ENCODE data around the gene TBC1D22A.

Gene TBC1D22A

GRCh38 chr22:46855681-46856080 lies 93.2 kb downstream of the TBC1D22A start:
- Histone ChIP-seq H2AFZ (ENCODE audit: low read depth, low read length) (no peak overlapping the region), H3K27me3 (ENCODE audit: insufficient read depth, low read length) (no peaks in the 10 kb centered on the region), H3K36me3 (ENCODE audit: insufficient read depth, low read length) (peaks cover 3% of the 10 kb centered on the region)

GRCh38 chr22:46856661-46857060 lies 94.2 kb downstream of the TBC1D22A start:
- H3K9me3 ChIP-seq (ENCODE audit: low read length) = peaks cover 25% of the 10 kb centered on the region
- no peaks in the 10 kb centered on the region for H3K4me1 ChIP-seq (ENCODE audit: insufficient read depth, low read length)
- no peaks in the 10 kb centered on the region for H3K36me3 ChIP-seq (ENCODE audit: insufficient read depth, low read length)
- no peak overlapping the region for H2AFZ ChIP-seq (ENCODE audit: low read depth, low read length)
- no peaks in the 10 kb centered on the region for H3K27me3 ChIP-seq (ENCODE audit: insufficient read depth, low read length)
- H3K4me3 ChIP-seq (ENCODE audit: low read length) = no peak overlapping the region

More at GRCh38 chr22:46855681-46856080, 93.2 kb downstream of the TBC1D22A start:
- Histone ChIP-seq H3K9me3 (ENCODE audit: low read length) (peaks cover 24% of the 10 kb centered on the region), H3K4me1 (ENCODE audit: insufficient read depth, low read length) (no peaks in the 10 kb centered on the region), H3K4me3 (ENCODE audit: low read length) (no peak overlapping the region)

GRCh38 chr22:46857142-46857884 lies 94.9 kb downstream of the TBC1D22A start:
- Histone ChIP-seq H3K4me1 (ENCODE audit: insufficient read depth, low read length) (no peaks in the 10 kb centered on the region), H3K36me3 (ENCODE audit: insufficient read depth, low read length) (no peaks in the 10 kb centered on the region)

GRCh38 chr22:46857885-46858143 lies 95.4 kb downstream of the TBC1D22A start:
- Histone ChIP-seq H3K4me3 (ENCODE audit: low read length) (no peak overlapping the region), H3K9me3 (ENCODE audit: low read length) (peaks cover 20% of the 10 kb centered on the region), H3K36me3 (ENCODE audit: insufficient read depth, low read length) (no peaks in the 10 kb centered on the region), H3K27me3 (ENCODE audit: insufficient read depth, low read length) (no peaks in the 10 kb centered on the region), H2AFZ (ENCODE audit: low read depth, low read length) (no peak overlapping the region), H3K4me1 (ENCODE audit: insufficient read depth, low read length) (no peaks in the 10 kb centered on the region)

More at GRCh38 chr22:46857142-46857884, 94.9 kb downstream of the TBC1D22A start:
- Histone ChIP-seq H3K27me3 (ENCODE audit: insufficient read depth, low read length) (no peaks in the 10 kb centered on the region), H2AFZ (ENCODE audit: low read depth, low read length) (no peak overlapping the region), H3K9me3 (ENCODE audit: low read length) (peaks cover 23% of the 10 kb centered on the region), H3K4me3 (ENCODE audit: low read length) (no peak overlapping the region)

DNA sequence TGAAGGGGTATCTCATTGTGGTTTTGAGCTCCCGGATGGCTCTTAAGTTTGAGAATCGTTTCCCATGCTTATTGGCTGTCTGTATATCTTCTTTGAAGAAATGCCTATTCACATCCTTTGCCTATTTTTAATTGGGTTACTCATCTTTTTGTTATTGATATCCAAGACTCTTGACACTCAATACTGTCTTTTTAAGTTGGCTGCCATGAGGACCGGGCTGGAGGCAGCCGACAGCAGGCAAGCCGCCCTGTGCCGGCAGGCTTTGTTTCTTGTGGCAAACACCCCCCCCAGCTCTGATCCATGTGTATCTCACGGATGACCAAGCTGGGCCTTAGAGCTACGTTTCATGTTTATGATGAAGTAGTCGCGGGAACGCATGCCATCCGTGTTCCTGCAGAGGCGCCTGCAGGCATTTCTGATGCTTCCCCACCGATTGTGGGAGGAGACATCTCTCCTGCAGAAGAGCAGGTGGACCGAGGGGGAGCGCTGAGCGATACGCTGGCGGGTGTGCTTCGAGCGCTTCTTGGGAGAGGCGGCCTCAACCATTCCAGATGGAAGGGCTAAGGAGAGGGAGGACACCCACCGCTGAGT lies 95.8 kb downstream of the TBC1D22A start:
- H3K36me3 ChIP-seq (ENCODE audit: insufficient read depth, low read length) = no peaks in the 10 kb centered on the region
- H3K4me1 ChIP-seq (ENCODE audit: insufficient read depth, low read length) = no peaks in the 10 kb centered on the region
- no peak overlapping the region for H2AFZ ChIP-seq (ENCODE audit: low read depth, low read length)
- peaks cover 16% of the 10 kb centered on the region for H3K9me3 ChIP-seq (ENCODE audit: low read length)
- H3K27me3 ChIP-seq (ENCODE audit: insufficient read depth, low read length) = no peaks in the 10 kb centered on the region
- H3K4me3 ChIP-seq (ENCODE audit: low read length) = no peak overlapping the region

DNA sequence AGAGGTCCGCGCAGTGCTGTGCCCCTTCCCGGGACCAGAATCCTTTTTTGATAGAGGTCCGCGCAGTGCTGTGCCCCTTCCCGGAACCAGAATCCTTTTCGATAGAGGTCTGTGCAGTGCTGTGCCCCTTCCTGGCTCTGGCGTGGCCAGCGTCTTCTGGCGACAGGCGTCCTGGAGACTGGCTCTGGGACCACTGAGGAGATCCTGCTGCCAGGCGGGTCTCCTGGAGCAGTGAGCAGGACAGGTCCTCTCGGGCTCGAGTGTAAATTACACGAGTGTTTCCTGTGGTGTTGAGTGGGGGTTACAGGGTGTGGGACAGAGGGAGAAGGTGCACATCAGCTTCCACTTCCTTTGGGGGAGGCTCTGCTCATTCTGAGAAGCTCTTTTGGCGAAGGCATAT lies 98.1 kb downstream of the TBC1D22A start:
- Histone ChIP-seq H3K27me3 (ENCODE audit: insufficient read depth, low read length) (no peaks in the 10 kb centered on the region), H3K4me3 (ENCODE audit: low read length) (no peak overlapping the region), H2AFZ (ENCODE audit: low read depth, low read length) (no peak overlapping the region), H3K4me1 (ENCODE audit: insufficient read depth, low read length) (no peaks in the 10 kb centered on the region), H3K36me3 (ENCODE audit: insufficient read depth, low read length) (no peaks in the 10 kb centered on the region), H3K9me3 (ENCODE audit: low read length) (peaks cover 14% of the 10 kb centered on the region)

DNA sequence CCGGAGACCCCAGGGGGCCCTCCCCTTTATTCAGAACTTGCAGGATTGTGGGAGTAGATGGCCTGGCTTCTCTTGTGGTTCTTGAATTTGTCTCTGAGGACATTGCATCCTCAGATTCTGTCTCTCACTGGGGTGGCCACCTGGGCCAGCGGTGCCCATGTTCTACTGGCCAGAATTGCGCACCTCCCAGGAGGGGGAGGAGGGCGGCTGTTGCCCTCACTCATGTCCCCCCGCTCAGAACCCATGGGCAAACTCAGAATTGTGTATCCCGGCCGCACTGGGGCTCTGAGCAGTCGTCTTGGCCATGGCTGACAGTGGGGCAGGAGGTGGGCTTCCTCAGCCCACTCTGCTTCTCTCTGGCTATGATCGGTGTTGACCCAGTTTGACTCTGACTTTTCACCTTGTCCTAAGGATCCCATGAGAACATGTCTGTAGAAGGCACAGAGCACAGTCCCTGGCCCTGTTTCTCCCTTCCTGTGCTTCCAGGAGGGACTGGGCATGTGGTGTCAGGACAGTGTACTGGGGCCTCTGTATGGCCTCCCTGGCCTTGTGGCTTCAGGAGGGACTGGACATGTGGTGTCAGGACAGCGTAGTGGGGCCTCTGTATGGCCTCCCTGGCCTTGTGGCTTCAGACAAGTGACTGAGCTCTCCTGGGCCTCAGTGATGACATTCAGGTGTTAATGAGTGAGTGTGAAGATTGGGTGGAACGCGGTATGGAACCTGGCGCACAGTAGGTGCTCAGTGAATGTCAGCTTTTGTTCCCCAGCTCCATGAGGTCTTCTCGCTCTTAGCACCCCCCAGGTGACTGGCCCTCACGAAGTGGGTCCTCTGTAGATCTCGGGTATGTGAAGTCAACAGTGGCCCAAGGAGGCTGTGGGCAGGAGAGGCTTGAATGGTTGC lies 99.3 kb downstream of the TBC1D22A start:
- peaks cover 16% of the 10 kb centered on the region for H3K9me3 ChIP-seq (ENCODE audit: low read length)
- H3K4me3 ChIP-seq (ENCODE audit: low read length) = no peak overlapping the region
- no peaks in the 10 kb centered on the region for H3K27me3 ChIP-seq (ENCODE audit: insufficient read depth, low read length)
- H2AFZ ChIP-seq (ENCODE audit: low read depth, low read length) = no peak overlapping the region
- no peaks in the 10 kb centered on the region for H3K4me1 ChIP-seq (ENCODE audit: insufficient read depth, low read length)
- H3K36me3 ChIP-seq (ENCODE audit: insufficient read depth, low read length) = no peaks in the 10 kb centered on the region

DNA sequence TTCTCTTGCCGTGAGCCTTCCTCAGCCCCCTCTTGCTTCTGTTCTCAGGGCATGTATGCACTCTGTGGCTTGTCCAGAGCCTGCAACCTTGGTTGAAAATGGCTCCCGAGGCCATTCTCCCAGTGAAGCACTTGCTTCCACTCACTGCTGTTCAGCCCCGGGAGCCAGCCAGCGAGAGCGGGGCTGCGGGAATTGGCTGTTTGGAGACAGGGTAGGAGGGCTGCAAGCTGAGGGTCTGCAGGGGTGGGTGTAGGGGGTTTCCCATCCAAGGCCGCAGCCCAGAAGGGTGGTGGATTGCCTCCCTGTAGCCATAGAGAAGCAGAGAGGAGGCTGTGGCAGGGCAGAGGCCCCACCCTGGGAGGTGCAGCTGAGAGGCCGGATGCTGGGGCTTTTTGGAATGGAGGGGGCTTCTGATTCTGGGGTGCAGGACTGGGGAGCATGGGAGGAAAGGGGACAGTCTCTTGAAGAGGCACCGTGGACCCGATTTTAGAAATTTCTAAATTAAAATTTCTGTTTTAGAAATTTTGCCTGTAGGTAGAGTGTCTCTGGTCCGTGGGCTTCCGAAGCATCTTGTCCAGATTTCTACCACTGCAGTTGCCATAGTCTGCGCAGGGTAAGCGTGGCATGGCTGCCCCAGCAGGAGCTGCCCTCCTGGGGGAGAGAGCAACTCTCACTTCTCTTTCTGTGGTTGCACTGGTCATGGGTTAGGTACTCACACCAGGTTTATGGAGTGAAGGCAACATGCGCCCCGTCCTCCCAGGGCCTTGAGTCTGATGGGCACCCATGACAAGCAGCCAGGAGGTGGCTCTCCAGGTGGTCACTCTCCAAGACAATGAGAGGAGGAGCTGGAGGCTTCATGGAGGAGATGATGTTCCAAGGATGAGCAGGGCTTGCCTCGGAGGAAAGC lies 100.2 kb downstream of the TBC1D22A start:
- Histone ChIP-seq H3K4me1 (ENCODE audit: insufficient read depth, low read length) (no peaks in the 10 kb centered on the region), H3K27me3 (ENCODE audit: insufficient read depth, low read length) (no peaks in the 10 kb centered on the region), H3K9me3 (ENCODE audit: low read length) (peaks cover 16% of the 10 kb centered on the region), H2AFZ (ENCODE audit: low read depth, low read length) (no peak overlapping the region), H3K36me3 (ENCODE audit: insufficient read depth, low read length) (no peaks in the 10 kb centered on the region), H3K4me3 (ENCODE audit: low read length) (no peak overlapping the region)

DNA sequence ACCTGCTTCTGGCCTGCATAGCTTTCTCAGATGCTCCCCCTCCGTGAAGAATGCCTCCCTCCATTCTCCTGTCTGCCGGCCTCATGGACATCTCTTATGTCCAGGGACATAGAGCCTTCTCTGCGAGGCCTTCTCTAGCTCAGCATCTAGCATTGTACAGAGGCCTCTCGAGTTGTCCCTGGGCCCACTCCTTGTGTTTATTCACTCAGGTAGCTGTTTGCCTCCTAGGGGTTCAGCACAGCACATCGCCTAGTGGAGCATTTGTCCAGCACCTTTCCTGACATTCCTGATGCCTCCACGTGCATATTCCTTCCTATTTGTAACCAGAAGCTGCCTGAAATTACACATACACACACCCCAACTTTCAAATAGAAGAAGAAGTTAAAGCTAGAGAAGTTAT lies 101.3 kb downstream of the TBC1D22A start:
- Histone ChIP-seq H3K9me3 (ENCODE audit: low read length) (peaks cover 8% of the 10 kb centered on the region), H3K4me3 (ENCODE audit: low read length) (no peak overlapping the region), H3K27me3 (ENCODE audit: insufficient read depth, low read length) (no peaks in the 10 kb centered on the region), H3K36me3 (ENCODE audit: insufficient read depth, low read length) (no peaks in the 10 kb centered on the region), H3K4me1 (ENCODE audit: insufficient read depth, low read length) (no peaks in the 10 kb centered on the region), H2AFZ (ENCODE audit: low read depth, low read length) (no peak overlapping the region)

DNA sequence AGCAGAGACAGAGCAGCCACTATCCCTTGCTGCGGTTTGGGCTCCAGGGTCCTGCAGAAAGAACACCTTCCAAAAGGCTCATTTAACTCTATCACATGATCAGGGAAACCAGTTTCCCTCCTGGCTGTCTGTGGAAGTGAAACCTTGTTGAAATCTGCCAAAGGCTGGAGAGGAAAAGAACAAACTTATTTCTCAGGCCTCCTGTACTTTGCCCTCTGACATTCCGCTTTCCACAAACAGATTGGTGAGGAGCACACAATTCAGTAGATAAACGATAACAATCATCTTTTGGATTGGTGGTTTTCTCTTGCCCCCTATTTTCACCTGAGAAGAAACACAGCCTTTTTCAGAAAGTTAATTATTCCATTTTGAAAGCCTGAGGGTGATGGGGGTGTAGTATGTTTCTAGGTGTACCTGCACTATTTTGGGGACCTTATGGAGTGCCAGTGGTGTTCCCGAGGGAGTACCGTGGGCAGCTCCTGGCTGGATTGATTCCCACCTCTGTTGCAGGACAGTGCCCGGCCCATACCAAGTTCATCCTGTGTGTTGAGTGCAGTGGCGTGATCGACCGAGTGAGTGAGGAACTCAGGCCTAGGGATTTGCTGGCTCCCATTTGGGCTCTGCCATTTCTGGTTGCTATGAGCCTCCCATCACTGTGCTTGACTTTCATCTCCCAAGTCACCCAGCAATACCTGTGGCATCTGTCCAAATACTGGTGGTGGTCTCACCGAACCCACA lies 102.0 kb downstream of the TBC1D22A start:
- H3K9me3 ChIP-seq (ENCODE audit: low read length) = peaks cover 8% of the 10 kb centered on the region

DNA sequence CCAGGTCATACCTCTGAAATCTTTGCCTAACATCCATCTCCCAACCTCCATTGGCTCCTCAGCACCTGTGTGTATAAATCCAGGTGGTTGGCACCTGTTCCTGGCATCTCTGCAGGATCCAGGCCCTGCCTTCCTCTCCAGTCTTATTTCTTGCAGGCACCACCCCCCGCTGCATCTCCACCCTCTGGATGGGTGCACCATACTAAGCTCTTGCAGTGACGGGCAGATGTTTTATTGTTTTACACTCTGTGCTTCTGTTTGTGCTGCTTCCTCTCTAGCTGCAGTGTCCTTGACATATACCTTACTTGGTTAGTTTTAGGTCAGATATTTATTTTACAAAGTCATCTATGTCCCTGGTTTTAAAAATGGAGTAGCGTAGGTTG lies 102.6 kb downstream of the TBC1D22A start:
- no peak overlapping the region for H2AFZ ChIP-seq (ENCODE audit: low read depth, low read length)
- H3K36me3 ChIP-seq (ENCODE audit: insufficient read depth, low read length) = no peaks in the 10 kb centered on the region
- H3K9me3 ChIP-seq (ENCODE audit: low read length) = peaks cover 8% of the 10 kb centered on the region

More for the DNA sequence above, 102.0 kb downstream of the TBC1D22A start:
- no peaks in the 10 kb centered on the region for H3K36me3 ChIP-seq (ENCODE audit: insufficient read depth, low read length)
- no peak overlapping the region for H2AFZ ChIP-seq (ENCODE audit: low read depth, low read length)
- H3K4me3 ChIP-seq (ENCODE audit: low read length) = no peak overlapping the region
- no peaks in the 10 kb centered on the region for H3K27me3 ChIP-seq (ENCODE audit: insufficient read depth, low read length)
- H3K4me1 ChIP-seq (ENCODE audit: insufficient read depth, low read length) = no peaks in the 10 kb centered on the region

GRCh38 chr22:46865642-46866041 lies 103.2 kb downstream of the TBC1D22A start:
- Histone ChIP-seq H3K4me3 (ENCODE audit: low read length) (no peak overlapping the region), H3K27me3 (ENCODE audit: insufficient read depth, low read length) (no peaks in the 10 kb centered on the region), H2AFZ (ENCODE audit: low read depth, low read length) (no peak overlapping the region), H3K4me1 (ENCODE audit: insufficient read depth, low read length) (no peaks in the 10 kb centered on the region), H3K36me3 (ENCODE audit: insufficient read depth, low read length) (no peaks in the 10 kb centered on the region), H3K9me3 (ENCODE audit: low read length) (peaks cover 10% of the 10 kb centered on the region)

More for the DNA sequence above, 102.6 kb downstream of the TBC1D22A start:
- no peaks in the 10 kb centered on the region for H3K27me3 ChIP-seq (ENCODE audit: insufficient read depth, low read length)
- no peak overlapping the region for H3K4me3 ChIP-seq (ENCODE audit: low read length)
- H3K4me1 ChIP-seq (ENCODE audit: insufficient read depth, low read length) = no peaks in the 10 kb centered on the region
